OCI-LY7 (cell line): ENCODE results near the gene UBAP2L.

ENCODE experiments used
- EZH2phosphoT487 ChIP-seq: fragments of 200-600 bp; sonication (generic); IDR thresholded peaks from 2 replicates; pipeline ENCODE4 v1.6.1; 2018; ENCODE audit warnings: low read depth, borderline replicate concordance, mild to moderate bottlenecking, mixed run types, antibody characterized with exemption, low read length, moderate library complexity, mixed read lengths
- TF ChIP-seq, protein P1 (sequence below): fragments of 200-600 bp; sonication (generic); conservative IDR thresholded peaks from 2 replicates; pipeline ENCODE4 v1.5.1; 2014; ENCODE audit warnings: mild to moderate bottlenecking, antibody characterized with exemption, low read length, moderate library complexity, mixed read lengths

DNA sequence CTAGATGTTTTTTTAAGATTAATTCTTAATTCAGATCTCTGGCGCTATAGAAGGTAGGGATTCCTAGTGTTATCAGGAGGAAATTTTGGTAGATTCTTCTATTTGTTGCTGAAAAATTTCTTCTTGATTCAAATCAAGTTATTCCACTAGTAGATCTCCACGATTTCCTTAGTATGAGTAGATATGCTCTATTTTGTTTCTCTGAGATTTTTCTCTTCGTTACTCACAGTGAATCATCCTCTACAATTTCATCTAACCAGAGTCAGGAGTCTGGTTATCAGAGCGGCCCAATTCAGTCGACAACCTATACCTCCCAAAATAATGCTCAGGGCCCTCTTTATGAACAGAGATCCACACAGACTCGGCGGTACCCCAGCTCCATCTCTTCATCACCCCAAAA lies 32.9 kb downstream of the UBAP2L start:
- TF ChIP-seq, protein P1, sequence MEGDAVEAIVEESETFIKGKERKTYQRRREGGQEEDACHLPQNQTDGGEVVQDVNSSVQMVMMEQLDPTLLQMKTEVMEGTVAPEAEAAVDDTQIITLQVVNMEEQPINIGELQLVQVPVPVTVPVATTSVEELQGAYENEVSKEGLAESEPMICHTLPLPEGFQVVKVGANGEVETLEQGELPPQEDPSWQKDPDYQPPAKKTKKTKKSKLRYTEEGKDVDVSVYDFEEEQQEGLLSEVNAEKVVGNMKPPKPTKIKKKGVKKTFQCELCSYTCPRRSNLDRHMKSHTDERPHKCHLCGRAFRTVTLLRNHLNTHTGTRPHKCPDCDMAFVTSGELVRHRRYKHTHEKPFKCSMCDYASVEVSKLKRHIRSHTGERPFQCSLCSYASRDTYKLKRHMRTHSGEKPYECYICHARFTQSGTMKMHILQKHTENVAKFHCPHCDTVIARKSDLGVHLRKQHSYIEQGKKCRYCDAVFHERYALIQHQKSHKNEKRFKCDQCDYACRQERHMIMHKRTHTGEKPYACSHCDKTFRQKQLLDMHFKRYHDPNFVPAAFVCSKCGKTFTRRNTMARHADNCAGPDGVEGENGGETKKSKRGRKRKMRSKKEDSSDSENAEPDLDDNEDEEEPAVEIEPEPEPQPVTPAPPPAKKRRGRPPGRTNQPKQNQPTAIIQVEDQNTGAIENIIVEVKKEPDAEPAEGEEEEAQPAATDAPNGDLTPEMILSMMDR: no peak
- TF ChIP-seq EZH2phosphoT487: no peak
